Esophagus squamous epithelium (tissue), 4 donors: ENCODE data around the gene CD44.

ENCODE experiments used
- POLR2A ChIP-seq, 4 donors: fragments of 450-650 bp; IDR thresholded peaks; one replicate each; pipeline ENCODE4 v1.6.1; 2017; ENCODE audit warnings: antibody characterized with exemption in 4 of 4, mild to moderate bottlenecking in 4 of 4, moderate library complexity in 3 of 4
- TF ChIP-seq, protein P1 (sequence below), 6 experiments: fragments of 450-650 bp in 4 of 6; fragments of 200-600 bp in 2 of 6; sonication (generic) in 2 of 6; IDR thresholded peaks; one replicate each; pipeline ENCODE4 v1.5.1; 2016 to 2019; ENCODE audit warnings: antibody characterized with exemption in 6 of 6, mild to moderate bottlenecking in 4 of 6, moderate library complexity in 4 of 6

DNA sequence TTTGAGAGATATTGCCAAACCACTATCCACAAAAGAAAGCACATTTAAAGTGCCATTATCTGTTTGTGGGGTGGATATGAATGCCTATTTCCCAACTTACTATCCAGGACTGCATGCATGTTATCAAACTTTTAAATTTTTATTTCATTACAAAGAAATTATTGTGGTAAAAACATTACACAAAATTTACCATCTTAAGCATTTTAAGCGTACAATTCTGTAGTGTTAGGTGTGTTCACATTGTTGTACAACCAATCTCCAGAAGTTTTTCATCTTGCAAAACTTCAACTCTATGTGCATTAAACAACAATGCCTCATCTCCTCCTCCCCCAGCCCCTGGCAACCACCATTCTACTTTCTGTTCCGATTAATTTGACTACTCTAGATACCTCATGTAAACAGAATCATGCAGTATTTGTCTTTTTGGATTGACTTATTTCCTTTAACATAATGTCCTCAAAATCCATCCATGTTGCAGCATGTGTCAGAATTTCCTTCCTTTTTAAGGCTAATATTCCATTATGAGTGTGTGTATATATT lies 17.6 kb upstream of the CD44 start:
- no peak for TF ChIP-seq POLR2A (IDR thresholded peaks at IDR 0.05)
- TF ChIP-seq, protein P1, sequence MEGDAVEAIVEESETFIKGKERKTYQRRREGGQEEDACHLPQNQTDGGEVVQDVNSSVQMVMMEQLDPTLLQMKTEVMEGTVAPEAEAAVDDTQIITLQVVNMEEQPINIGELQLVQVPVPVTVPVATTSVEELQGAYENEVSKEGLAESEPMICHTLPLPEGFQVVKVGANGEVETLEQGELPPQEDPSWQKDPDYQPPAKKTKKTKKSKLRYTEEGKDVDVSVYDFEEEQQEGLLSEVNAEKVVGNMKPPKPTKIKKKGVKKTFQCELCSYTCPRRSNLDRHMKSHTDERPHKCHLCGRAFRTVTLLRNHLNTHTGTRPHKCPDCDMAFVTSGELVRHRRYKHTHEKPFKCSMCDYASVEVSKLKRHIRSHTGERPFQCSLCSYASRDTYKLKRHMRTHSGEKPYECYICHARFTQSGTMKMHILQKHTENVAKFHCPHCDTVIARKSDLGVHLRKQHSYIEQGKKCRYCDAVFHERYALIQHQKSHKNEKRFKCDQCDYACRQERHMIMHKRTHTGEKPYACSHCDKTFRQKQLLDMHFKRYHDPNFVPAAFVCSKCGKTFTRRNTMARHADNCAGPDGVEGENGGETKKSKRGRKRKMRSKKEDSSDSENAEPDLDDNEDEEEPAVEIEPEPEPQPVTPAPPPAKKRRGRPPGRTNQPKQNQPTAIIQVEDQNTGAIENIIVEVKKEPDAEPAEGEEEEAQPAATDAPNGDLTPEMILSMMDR (IDR thresholded peaks at IDR 0.05) = no peak
